DOHH2 (cell line): ENCODE measurements around the gene GPC6.
"Not testable (repeated sequence)": the region's sequence is repeated elsewhere in the genome, so short reads cannot be mapped to it uniquely, and the experiment has no call there.

Source experiments
- H3F3A ChIP-seq: fragments of 200-600 bp; sonication (generic), shearing (Covaris generic); 2 replicates; pipeline ENCODE4 v1.6.0; 2016; ENCODE audit warnings: antibody characterized with exemption, mild to moderate bottlenecking; ENCODE audit not compliant: control insufficient read depth, insufficient read depth
- H3K27ac ChIP-seq: fragments of 200-600 bp; sonication (generic); 2 replicates; pipeline ENCODE4 v1.5.1; 2014; ENCODE audit warnings: low read depth, mild to moderate bottlenecking, low read length, moderate library complexity
- H3K27me3 ChIP-seq: fragments of 200-600 bp; sonication (generic); 2 replicates; pipeline ENCODE4 v1.6.1; 2014; ENCODE audit warnings: mild to moderate bottlenecking, low read length, mixed read lengths; ENCODE audit not compliant: control insufficient read depth
- H3K36me3 ChIP-seq: fragments of 200-600 bp; sonication (generic); 2 replicates; pipeline ENCODE4 v1.6.1; 2014; ENCODE audit warnings: mild to moderate bottlenecking, low read length, moderate library complexity, mixed read lengths; ENCODE audit not compliant: control insufficient read depth
- H3K4me1 ChIP-seq: fragments of 200-600 bp; sonication (generic); 2 replicates; pipeline ENCODE4 v1.6.1; 2014; ENCODE audit warnings: mild to moderate bottlenecking, low read length, mixed read lengths; ENCODE audit not compliant: control insufficient read depth
- H3K4me2 ChIP-seq: fragments of 200-600 bp; sonication (generic); 2 replicates; pipeline ENCODE4 v1.6.0; 2014; ENCODE audit warnings: mild to moderate bottlenecking, low read length, moderate library complexity
- H3K4me3 ChIP-seq: fragments of 200-600 bp; sonication (generic); 2 replicates; pipeline ENCODE4 v1.5.1; 2014; ENCODE audit warnings: mild to moderate bottlenecking, low read length, mixed read lengths
- H3K79me2 ChIP-seq: fragments of 200-600 bp; sonication (generic); 2 replicates; pipeline ENCODE4 v1.6.1; 2014; ENCODE audit warnings: mild to moderate bottlenecking, low read length, mixed read lengths; ENCODE audit not compliant: control insufficient read depth
- H3K9me2 ChIP-seq: fragments of 200-600 bp; sonication (generic); replicated peaks from 2 replicates; pipeline ENCODE4 v1.6.1; 2014; ENCODE audit warnings: mild to moderate bottlenecking, low read length, mixed read lengths; ENCODE audit not compliant: control insufficient read depth
- H3K9me3 ChIP-seq: fragments of 200-600 bp; sonication (generic); 2 replicates; pipeline ENCODE4 v1.6.1; 2014; ENCODE audit warnings: antibody characterized with exemption, low read length, mixed read lengths; ENCODE audit not compliant: control insufficient read depth, insufficient read depth
- H4K20me1 ChIP-seq: fragments of 200-600 bp; sonication (generic); 2 replicates; pipeline ENCODE4 v1.6.0; 2014; ENCODE audit warnings: low read depth, mild to moderate bottlenecking, antibody characterized with exemption, low read length, moderate library complexity; ENCODE audit not compliant: control insufficient read depth, insufficient read depth
- CTCF ChIP-seq: fragments of 200-600 bp; sonication (generic); IDR thresholded peaks from one replicate; pipeline ENCODE4 v1.5.1; 2014; ENCODE audit warnings: antibody characterized with exemption, mild to moderate bottlenecking, low read depth, low read length; ENCODE audit not compliant: poor library complexity, severe bottlenecking
- EZH2phosphoT487 ChIP-seq: fragments of 200-600 bp; sonication (generic); IDR thresholded peaks from 2 replicates; pipeline ENCODE4 v1.6.1; 2017; ENCODE audit warnings: borderline replicate concordance, mild to moderate bottlenecking, antibody characterized with exemption, low read length, moderate library complexity, mixed read lengths

Gene GPC6

GRCh38 chr13:94339116-94339687 lies 1112.6 kb downstream of the GPC6 start:
- TF ChIP-seq EZH2phosphoT487 (no peak), CTCF (no peak)
- no peak overlapping the region for H3K4me3 ChIP-seq

DNA sequence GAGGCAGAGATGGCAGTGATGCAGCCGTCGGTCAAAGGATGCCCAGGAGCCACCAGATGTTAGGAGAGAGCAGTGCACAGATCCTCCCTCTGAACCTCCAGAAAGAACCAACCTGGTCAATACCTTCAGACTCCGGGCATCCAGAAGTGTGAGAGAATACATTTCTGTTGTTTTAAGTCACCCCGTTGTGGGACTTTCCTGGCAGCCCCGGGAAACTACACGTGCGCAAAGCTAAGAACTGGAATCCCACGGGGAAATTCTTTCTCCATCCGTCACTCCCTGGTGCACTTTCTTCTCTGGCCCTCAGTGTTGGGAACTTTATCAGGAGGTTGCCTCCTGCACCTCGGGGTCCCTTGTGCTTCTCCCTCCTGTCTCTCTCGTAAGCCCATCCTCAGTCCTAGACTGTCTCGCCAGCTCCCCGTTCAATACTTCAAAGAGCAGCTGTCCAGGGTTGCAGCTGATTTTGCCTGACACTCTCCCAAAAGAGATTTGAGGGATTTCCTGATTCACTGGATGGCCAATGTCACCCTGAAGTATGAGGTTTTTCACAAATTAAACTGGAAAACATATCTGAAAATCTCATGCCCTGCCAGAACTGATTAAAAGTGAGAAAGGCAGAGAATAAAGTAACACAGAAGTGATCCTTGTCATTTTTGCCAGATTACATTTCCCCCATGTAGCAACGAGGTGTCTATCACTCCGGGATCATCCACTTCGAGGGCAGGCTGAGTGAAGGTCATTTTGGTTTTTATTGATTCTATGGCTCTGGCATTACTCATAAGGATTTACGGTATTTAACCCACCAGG lies 1116.0 kb downstream of the GPC6 start:
- no peaks in the 10 kb centered on the region for H3K9me2 ChIP-seq
- H4K20me1 ChIP-seq: no peaks in the 10 kb centered on the region
- H3F3A ChIP-seq: no peaks in the 10 kb centered on the region
- no peak overlapping the region for H3K27ac ChIP-seq
- no peaks in the 10 kb centered on the region for H3K4me1 ChIP-seq
- H3K4me2 ChIP-seq: no peak overlapping the region
- H3K4me3 ChIP-seq: no peak overlapping the region
- H3K36me3 ChIP-seq: no peaks in the 10 kb centered on the region
- no peak for TF ChIP-seq EZH2phosphoT487
- TF ChIP-seq CTCF: no peak
- no peaks in the 10 kb centered on the region for H3K79me2 ChIP-seq
- H3K27me3 ChIP-seq: peaks cover 10% of the 10 kb centered on the region
- H3K9me3 ChIP-seq: no peaks in the 10 kb centered on the region

More at GRCh38 chr13:94339116-94339687, 1112.6 kb downstream of the GPC6 start:
- Histone ChIP-seq H3K27me3 (peaks cover 7% of the 10 kb centered on the region), H3K4me1 (no peaks in the 10 kb centered on the region), H3F3A (no peaks in the 10 kb centered on the region), H4K20me1 (no peaks in the 10 kb centered on the region), H3K4me2 (no peak overlapping the region), H3K9me2 (no peaks in the 10 kb centered on the region), H3K9me3 (no peaks in the 10 kb centered on the region), H3K79me2 (no peaks in the 10 kb centered on the region), H3K36me3 (no peaks in the 10 kb centered on the region), H3K27ac (no peak overlapping the region)

- Histone ChIP-seq H3K4me1 (no peaks in the 10 kb centered on the region), H3K4me3 (no peak overlapping the region), H3K9me3 (no peaks in the 10 kb centered on the region), H3K79me2 (no peaks in the 10 kb centered on the region), H3F3A (no peaks in the 10 kb centered on the region), H3K9me2 (no peaks in the 10 kb centered on the region), H4K20me1 (no peaks in the 10 kb centered on the region), H3K4me2 (no peak overlapping the region), H3K36me3 (no peaks in the 10 kb centered on the region), H3K27me3 (peaks cover 10% of the 10 kb centered on the region), H3K27ac (no peak overlapping the region)
- TF ChIP-seq EZH2phosphoT487 (no peak), CTCF (no peak)
Measured at GRCh38 chr13:94343243-94343585, 1116.6 kb downstream of the GPC6 start.

DNA sequence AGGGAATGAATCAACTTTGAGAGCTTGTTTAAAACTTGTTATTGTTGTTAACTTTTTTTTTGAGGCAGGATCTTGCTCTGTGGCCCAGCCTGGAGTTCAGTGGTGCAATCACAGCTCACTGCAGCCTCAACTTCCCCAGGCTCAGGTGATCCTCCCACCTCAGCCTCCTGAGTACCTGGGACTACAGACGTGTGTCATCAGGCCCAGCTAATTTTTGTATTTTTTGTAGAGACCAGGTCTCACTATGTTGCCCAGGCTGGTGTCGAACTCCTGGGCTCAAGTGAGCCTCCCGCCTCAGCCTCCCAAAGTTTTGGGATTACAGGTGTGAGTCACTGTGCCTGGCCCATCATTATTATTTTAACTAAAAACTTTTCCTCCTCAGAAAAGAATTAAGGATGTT lies 1117.1 kb downstream of the GPC6 start:
- not testable (repeated sequence) for H3K9me2 ChIP-seq, H3K27me3 ChIP-seq, H3K4me1 ChIP-seq, H3K79me2 ChIP-seq, H3F3A ChIP-seq, H3K4me3 ChIP-seq, H3K4me2 ChIP-seq, H4K20me1 ChIP-seq, H3K36me3 ChIP-seq, H3K27ac ChIP-seq, H3K9me3 ChIP-seq
